ENCODE results near the gene LRRC47. TPM values are rescaled to one million over a fixed set of nuclear protein-coding genes. Genes with fewer than 3 reads are reported as not detected.
A peak's percentile ranks its signal among the peaks of the same experiment; 100 is the strongest.

The LRRC47 gene
- total RNA-seq, 2 donors from 2014 or later = 42.4 to 53.8 TPM

GRCh38 chr1:3787349-3787715 is 9.0 kb downstream of the LRRC47 start:
- Histone ChIP-seq H3K9me3 (no peaks in the 10 kb centered on the region), H3K4me1 (replicated peaks) (peaks cover 6% of the 10 kb centered on the region), H3K4me3 (no peak overlapping the region), H3K27ac (no peak overlapping the region), H3K36me3 (peaks cover 4 to 17% of the 10 kb centered on the region in 2 donors), H3K27me3 (replicated peaks; ENCODE audit: insufficient read depth) (no peaks in the 10 kb centered on the region)
- no peak for DNase-seq (ENCODE audit: low spot score)
- intact Hi-C loops (cut with DNase I) = no loop called here
- WGBS = 82% methylated on average over 10 of the region's 10 CpGs
- no peak for TF ChIP-seq CTCF (IDR thresholded peaks at IDR 0.05)

DNA sequence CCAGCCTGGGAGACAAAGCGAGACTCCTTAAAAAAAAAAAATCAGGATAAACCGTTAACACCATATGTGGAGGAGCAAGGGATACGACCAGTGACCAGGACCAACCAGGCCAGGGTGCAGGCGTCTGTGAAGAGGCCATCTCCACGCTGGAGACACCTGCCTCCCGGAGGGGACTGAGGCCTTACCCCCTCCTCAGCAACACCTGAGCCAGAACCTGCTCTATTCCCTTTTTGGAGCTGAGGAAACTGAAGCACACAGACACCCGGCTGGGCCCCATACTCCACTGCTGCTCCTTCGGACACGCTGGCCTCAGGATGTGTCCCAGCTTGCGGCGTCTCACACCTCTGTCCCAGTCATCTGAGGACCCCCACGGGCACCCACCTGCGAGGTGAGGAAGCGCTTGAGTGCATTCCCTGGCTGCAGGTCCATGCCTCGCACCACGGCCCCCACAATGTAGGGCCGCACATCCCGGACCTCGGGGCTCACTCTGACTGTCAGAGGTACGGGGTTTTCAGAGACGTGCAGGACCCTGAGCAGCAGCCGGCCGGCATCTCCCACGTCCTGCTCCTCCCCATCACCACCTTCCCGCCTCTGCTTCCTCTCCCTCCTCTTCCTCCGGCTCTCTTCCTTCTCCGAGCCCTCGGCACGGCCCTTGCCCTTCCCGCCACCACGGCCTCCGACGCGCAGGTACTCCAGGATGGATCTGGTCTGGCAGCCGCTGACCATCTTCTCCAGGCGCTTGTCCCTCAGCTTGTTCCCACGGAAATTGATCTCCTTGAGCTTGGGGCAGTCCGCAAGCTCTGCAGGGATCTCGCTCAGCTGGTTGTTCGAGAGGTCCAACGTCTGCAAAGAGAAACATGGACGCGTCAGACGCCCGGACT is 9.6 kb downstream of the LRRC47 start:
- 92% methylated on average over 43 of the region's 45 CpGs for WGBS
- Histone ChIP-seq H3K4me1 (replicated peaks) (peaks cover 6% of the 10 kb centered on the region), H3K27me3 (replicated peaks; ENCODE audit: insufficient read depth) (no peaks in the 10 kb centered on the region), H3K27ac (no peak overlapping the region), H3K9me3 (no peaks in the 10 kb centered on the region), H3K36me3 (peaks cover 4 to 22% of the 10 kb centered on the region in 2 donors), H3K4me3 (no peak overlapping the region)
- DNase-seq (ENCODE audit: low spot score) = no peak
- no peak for TF ChIP-seq POLR2AphosphoS5 (IDR thresholded peaks at IDR 0.05)
- no peak for TF ChIP-seq CTCF (IDR thresholded peaks at IDR 0.05)
- no peak for TF ChIP-seq POLR2A (IDR thresholded peaks at IDR 0.05)
- intact Hi-C loops (cut with DNase I) = no loop called here

DNA sequence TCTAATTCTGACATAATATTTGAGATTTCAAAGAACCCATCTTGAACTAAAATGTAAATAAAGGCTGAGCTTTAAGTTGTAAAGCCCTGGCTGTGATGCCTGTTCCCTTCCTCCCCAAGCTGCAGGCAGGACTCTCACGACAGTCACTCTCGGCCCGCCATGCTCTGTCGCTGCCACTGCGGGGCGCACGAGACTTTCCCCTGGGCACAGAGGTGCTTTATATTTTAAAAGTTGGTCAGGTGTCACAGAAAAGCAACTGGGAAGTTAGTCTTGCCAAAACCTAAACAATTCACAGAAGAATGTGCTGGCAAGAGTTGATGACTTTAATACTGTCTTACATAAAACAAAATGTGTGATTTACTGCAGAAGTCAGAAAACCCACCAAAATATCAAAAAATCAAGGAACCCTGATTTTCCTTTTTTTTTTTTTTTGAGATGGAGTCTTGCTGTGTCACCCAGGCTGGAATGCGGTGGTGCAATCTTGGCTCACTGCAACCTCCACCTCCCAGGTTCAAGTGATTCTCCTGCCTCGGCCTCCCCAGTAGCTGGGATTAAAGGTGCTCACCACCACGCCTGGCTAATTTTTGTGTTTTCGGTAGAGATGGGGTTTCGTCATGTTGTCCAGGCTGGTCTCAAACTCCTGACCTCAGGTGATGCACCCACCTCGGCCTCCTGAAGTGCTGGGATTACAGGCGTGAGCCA is 10.7 kb downstream of the LRRC47 start:
- intact Hi-C loops (cut with DNase I) = no loop called here
- Histone ChIP-seq H3K4me1 (replicated peaks) (peaks cover 6% of the 10 kb centered on the region), H3K27ac (no peak overlapping the region), H3K4me3 (no peak overlapping the region), H3K27me3 (replicated peaks; ENCODE audit: insufficient read depth) (no peaks in the 10 kb centered on the region), H3K9me3 (no peaks in the 10 kb centered on the region), H3K36me3 (peaks cover 4 to 22% of the 10 kb centered on the region in 2 donors)
- DNase-seq (ENCODE audit: low spot score) = no peak
- no peak for TF ChIP-seq POLR2A (IDR thresholded peaks at IDR 0.05)
- peak in 2 of 4 experiments; percentile 20 to 36 for TF ChIP-seq CTCF (IDR thresholded peaks at IDR 0.05)
- WGBS = 68% methylated on average over 14 of the region's 14 CpGs

DNA sequence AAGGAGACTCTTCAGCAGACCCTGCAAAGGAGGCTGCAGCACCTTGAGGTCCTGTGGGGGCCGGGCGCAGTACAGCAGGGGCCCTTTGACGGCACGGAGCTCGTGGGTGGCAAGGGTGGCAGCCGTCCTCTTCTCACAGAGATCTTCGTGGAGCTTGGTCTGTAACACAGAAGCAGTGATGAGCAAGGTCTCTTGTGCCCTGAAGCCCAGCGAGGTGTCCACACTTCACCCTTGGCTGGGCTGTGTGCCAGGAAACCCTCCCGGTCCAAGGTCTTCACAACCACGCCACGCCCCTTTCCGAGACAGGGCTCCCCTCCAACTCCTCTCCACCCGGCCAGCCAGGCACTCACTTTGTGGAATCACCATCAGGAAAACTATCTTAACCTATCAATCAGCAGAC is 11.3 kb downstream of the LRRC47 start:
- TF ChIP-seq POLR2AphosphoS5 (IDR thresholded peaks at IDR 0.05) (no peak), POLR2A (IDR thresholded peaks at IDR 0.05) (no peak), CTCF (IDR thresholded peaks at IDR 0.05) (no peak)
- DNase-seq (ENCODE audit: low spot score) = no peak
- intact Hi-C loops (cut with DNase I) = no loop called here
- Histone ChIP-seq H3K36me3 (peaks cover 4 to 22% of the 10 kb centered on the region in 2 donors), H3K4me3 (no peak overlapping the region), H3K9me3 (no peaks in the 10 kb centered on the region), H3K4me1 (replicated peaks) (peaks cover 6% of the 10 kb centered on the region), H3K27me3 (replicated peaks; ENCODE audit: insufficient read depth) (no peaks in the 10 kb centered on the region), H3K27ac (no peak overlapping the region)
- WGBS = 79% methylated on average over 13 of the region's 13 CpGs
